GDM1 (cell line): ENCODE results near the gene SH3BP5.
A peak's percentile ranks its signal among the peaks of the same experiment; 100 is the strongest.

Experiments
- DNase-seq: peaks from one replicate; lab custom pipeline; 2025; lab: John Stamatoyannopoulos, UW

Gene SH3BP5

DNA sequence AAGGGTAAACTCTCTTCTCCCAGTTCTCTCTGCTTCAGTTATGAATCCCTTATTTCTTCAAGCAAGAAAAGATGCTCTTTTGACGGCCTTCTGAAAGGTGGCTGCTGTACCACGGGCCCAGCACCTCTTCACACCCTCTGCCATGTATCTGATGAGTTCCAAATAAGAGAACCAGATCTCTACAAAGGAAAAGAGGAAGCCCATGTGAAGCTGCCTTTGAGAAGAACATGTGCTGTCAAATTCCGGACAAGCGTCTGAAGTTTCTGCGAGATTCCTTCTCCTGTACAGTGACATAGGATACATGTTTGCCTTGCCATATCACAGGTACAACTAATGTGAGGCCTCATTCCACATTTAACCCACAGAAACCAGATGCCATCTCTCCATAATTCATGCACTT, 59.2 kb downstream of the SH3BP5 start:
- no peak for DNase-seq

DNA sequence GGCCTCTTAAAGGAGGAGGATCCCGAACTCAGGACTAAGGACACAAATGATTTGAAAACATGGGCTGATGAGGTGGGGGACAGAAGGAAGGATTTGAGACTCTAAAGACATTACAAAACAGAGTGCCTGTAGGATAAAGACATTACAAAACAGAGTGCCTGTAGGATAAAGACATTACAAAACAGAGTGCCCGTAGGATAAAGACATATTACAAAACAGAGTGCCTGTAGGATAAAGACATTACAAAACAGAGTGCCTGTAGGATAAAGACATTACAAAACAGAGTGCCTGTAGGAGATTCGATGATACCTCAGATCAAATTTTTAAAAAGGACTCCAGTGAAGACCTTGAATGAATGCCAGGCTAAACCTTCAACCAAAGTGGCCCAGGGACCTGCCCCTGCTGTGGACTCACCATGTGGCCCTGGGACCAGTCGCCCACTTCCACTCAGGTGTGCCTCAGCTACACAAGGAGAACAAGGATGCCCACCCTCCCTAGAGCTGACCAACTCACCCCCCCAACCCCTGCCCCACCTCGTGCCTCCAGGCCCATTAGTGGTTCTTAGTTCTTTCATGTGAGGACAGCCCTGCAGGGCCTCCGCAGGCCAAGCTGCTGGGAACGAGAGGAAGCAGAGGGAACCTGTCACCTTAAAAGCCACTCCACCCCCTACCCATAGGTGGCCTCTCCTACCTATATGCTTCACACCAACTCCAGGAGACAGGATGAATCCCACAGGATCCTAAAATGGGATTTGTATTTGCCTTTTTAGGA, 59.8 kb downstream of the SH3BP5 start:
- DNase-seq: no peak

GRCh38 chr3:15271785-15272381, 60.5 kb downstream of the SH3BP5 start:
- peak; percentile 84 for DNase-seq

GRCh38 chr3:15271030-15271429, 61.4 kb downstream of the SH3BP5 start:
- no peak for DNase-seq

DNA sequence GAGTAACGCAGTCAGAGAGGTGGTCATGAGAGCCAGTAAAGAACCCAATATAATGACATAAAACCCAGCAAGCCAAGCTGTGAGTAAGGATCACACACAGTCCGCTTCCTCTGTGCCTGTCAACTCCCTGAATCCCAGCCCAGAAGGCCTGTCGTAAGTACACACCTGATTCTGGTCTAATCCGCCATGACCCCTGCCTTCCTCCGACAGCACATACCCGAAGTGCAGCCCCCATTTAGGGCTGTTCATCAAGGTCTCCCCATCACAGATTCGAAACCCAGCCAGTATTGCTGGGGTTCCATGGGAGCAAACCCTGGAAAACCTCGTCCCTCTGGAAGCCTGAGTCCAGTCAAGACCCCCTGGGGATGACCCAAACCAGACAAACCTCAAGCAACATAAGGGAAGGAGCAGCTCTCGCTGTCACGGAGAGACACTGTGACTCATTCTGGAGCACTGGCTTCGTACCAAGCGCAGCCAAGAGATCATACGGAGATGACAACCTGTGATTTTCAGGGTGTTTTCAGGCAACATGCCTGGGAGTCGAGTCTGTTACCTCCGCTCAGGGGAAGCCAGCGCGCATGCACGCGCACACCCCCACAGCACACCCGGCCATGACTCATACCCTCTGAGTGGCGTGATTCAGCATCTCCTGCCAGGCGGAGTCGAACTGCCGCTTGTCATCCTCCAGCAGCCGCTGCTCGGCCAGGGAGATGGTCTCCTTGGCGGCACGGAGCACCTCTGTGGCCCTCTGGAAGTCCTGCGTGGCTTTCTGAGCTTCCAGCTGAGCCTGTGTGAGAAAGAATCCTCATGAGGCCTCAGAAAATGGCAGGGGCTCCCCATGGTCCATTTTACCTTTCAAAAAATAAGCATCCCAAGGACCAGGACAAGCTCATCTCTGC, 63.0 kb downstream of the SH3BP5 start:
- peak; percentile 77 for DNase-seq

GRCh38 chr3:15268033-15268631, 64.3 kb downstream of the SH3BP5 start:
- DNase-seq: peak; percentile 72

- DNase-seq: no peak
Observed at GRCh38 chr3:15267502-15267901, 64.9 kb downstream of the SH3BP5 start.

DNA sequence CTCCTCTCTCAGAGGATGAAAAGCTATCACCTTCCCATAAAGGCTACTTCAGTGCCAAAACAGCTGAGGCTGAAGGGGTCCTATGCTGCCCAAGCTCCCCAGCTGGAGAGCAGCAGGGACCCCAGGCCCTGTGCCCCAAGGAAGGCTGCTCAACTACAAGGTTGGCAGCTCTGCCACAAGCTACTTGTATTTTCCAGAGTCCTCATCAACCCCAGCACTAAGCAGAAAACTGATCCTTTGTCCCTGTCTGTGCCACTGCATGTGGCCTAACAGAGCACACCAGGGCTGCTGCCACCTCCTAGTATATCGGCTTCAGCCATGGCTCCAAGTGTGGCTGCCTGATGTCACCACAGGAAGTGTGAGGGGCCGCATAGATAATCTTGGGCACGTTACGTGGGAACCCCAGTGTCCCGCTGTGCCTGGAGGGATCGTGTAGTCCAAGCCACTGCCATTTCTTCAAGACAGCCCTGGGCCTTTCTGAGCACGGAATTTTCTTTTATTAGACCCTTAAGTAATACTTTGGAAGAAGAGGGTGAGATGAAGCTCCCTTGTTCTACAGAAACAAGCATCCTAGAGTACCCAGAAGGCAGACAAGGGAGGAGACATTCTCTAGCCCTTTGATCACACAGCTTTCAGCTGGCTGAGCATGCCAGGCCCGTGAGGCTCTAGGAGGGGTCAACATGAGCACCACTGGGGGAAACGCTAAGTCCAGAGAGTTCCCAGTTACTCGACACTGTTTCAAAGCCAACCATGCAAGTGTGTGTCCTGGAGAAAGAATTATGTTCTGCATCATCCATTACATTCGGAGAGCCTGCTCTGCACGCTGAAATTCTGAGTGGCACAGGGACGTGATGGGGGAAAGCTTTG, 65.6 kb downstream of the SH3BP5 start:
- DNase-seq: no peak

DNA sequence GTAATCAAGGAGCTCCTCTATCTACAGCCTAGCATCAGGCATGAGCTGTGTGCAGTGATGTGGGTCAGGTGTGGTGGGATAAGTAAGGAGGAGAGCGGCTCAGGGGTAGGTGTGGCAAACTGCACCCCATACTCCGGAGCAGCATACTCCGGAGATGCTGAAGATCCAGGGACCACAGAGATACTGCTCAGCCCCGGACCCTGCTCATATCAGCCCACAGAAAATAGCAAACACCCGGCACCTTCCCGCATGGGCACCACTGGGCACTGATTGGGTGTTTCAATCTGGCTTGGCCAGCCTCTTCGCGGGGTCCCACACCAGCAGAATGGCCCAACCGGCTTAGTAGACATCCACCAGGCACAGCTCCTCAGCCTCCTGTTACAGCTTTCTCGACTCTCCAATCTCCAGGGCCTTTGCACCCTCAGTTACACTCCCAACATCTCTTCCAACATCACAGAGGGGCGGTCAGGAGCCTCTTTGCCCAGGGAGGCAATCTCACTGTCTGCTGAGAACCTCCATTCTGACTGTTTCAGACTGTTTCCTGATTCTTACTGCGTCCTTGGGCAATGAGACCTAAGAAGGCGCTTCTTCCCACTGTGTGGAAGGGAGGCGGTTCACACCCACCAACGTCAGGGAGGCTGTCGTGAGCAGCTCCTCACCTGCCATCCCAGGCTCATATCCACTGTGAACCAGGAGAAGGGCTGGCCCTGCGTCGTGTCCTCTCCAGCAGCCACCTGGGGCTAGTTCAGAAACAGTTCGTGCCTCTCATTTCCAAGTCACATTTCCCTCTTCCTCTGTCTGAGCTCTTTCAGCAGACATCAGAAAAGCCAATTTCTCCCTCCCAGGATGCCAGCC, 66.5 kb downstream of the SH3BP5 start:
- DNase-seq: no peak

DNA sequence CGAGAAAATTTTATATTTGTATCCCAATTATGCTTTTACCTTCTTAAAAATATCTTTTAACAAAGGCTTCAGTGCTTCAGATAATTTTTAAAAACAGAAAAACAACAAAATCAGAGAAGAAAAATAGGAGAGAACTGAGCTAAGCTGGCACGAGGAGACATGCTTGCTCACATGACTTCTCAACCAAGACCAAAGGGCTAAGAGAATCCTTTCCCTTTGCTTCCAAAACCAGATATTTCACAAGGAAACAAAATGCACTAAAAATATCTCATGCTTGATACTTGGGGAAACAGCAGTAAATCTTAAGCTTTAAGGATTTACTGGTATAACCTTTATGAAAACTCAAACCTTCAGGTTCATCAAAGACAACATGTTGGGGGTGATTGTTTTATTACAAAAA, 67.9 kb downstream of the SH3BP5 start:
- DNase-seq: no peak

- no peak for DNase-seq
Observed at GRCh38 chr3:15263926-15264325, 68.5 kb downstream of the SH3BP5 start.

GRCh38 chr3:15263120-15263519, 69.3 kb downstream of the SH3BP5 start:
- DNase-seq: no peak

DNA sequence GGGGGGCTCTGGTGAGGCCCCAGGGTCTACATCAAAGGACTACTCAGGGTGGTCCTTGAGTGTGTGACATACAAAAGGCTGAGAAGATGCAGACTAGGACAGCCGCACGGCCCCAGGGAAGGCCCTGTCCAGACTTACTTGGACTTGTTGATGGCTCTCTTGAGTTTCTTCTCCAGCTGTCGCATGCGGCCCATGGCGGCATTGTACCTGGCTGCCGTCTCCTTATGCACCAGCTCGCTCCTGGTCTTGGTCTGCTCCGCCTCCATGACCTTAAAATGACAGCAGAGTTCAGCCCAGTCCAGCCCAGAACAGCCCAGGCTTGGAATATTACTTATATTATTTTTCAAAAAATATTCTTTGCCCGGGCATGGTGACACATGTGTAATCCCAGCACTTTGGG, 70.4 kb downstream of the SH3BP5 start:
- no peak for DNase-seq

GRCh38 chr3:15261274-15261673, 71.1 kb downstream of the SH3BP5 start:
- no peak for DNase-seq

DNA sequence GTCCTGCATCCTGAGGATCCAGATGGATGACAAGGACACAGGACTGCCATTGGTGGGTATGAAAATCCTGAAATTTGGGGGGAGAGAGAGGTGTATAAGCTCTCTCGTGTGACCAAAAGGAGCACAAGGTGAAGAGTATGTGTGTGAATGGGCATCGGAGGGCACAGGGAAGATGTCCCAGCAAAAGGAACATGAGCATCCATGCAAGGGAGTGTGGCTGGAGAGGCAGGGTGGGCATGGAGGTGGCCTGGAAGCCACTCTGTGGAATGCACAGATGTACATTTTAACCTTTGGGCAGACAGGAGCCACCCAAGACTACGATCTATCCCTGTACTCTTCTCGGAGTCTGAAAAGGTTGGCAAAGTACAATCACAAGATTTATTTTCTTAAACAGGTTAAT, 71.9 kb downstream of the SH3BP5 start:
- no peak for DNase-seq

GRCh38 chr3:15258720-15259119, 73.7 kb downstream of the SH3BP5 start:
- DNase-seq: no peak

DNA sequence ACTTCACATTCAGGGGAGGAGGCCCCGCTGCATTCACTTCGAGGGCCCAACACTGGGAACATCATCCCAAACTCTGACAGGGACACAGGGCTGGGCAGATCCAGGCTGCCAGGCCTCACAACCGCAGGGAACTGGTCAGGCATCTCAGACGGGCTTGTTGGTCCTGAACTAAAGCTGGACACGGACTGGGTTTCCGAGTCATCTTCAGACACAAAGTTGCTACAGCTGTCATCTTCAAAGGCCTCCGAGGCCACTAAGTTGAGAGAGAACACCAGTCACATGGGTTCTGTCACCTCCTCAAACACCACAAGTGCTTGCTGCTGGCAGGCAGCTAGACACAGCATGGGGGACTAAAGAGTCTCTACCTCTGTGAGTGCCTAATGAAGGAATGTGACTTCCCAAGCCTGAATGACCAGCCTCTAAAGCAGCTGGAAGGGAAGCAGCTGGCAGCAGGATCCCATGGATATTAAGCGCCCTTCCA, 75.5 kb downstream of the SH3BP5 start:
- no peak for DNase-seq

DNA sequence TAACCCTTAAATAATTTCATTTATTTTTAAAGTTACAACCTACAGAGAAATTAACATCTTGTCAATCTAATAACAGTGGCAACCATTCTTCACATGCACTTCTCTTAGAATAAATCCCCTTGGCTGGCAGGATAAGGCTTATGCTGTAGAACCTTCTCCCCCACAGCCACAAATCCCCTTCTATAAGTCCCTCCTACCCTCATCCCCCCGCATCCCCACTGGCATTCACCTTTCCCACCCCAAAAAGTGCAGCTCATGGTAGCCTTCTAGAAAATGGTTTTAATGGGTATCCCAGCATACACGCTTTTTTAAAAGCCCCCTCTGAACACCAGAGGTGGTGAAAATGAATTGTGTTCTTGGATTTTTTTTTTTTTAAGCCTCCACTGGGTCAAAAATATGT, 77.2 kb downstream of the SH3BP5 start:
- no peak for DNase-seq

DNA sequence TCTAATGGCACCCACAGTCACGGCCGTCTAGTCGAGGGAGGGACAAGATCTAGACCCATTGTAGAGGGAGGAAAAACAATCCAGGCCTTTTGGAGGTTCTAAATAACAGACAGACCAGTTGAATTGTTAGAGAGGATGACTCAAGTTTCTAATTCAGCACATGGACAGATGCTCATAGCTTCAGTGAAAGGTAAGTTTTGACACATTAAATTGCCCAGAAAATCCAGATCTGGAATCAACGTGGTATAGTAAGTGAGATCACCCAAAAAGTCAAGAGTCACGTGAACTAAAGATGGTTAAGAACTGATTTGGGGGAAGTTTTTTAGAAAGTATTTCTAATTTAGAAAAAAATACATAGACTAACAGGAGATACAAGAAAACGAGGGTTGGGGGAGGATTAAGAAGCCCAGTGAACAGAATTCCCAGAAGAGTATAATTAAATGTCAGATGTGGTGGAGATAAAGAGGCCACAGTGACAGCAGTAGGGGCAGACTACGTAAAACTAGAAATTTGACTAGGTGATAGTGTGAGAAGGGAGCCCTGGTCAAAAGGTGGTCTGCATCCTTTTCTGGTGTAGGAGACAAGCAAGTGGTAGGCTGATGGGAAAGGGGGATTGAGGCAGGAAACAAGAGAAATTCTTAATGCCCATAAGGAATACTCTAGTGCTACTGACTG, 79.2 kb downstream of the SH3BP5 start:
- DNase-seq: no peak

- no peak for DNase-seq
Observed at GRCh38 chr3:15246186-15246585, 86.2 kb downstream of the SH3BP5 start.
